HG03025 (cell line): Measurements from ENCODE around the gene SEC14L2.
A peak's percentile ranks its signal among the peaks of the same experiment; 100 is the strongest.
"Not testable (repeated sequence)": the region's sequence is repeated elsewhere in the genome, so short reads cannot be mapped to it uniquely, and the experiment has no call there.

Experiments used
- ATAC-seq: cut with Tn5 transposase; IDR thresholded peaks from one replicate; pipeline ENCODE4 v1.9.1; 2021; ENCODE audit warnings: mild to moderate bottlenecking, moderate library complexity; ENCODE audit not compliant: unreplicated experiment, low FRiP score

SEC14L2 gene

GRCh38 chr22:30402028-30402765 is 5.4 kb downstream of the SEC14L2 start:
- no peak for ATAC-seq

DNA sequence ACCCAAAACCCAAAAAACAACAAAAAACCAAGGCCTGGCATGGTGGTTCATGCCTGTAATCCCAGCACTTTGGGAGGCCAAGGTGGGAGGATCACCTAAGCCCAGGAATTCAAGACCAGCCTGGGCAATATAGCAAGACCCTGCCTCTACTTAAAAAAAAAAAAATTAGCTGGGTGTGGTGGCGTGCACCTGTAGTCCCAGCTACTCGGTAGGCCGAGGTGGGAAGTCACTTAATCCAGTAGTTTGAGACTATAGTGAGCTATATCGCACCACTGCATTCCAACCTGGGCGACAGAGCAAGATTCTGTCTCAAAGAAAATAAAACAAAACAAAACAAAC is 5.9 kb downstream of the SEC14L2 start:
- not testable (repeated sequence) for ATAC-seq

DNA sequence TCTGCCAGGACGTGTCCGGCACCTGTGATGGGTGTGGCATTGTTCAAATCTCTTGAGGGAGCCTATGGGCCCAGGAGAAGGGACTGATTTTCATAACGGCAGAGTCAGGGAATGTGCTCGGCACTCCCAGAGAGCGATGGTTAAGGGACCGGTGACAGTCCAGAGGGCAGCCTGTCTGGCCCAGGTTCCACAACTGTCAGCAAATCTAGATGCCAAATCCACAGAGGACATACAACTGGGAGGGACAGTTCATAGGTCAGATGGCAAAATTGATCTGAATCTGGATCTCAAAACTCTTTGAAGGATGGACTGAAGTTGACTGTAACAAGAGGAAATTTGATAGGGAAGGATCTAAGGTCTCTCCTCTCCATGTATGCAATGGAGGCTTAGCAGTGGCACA is 7.5 kb downstream of the SEC14L2 start:
- no peak for ATAC-seq

- ATAC-seq: no peak
Measured at GRCh38 chr22:30405731-30406130, 8.9 kb downstream of the SEC14L2 start.

DNA sequence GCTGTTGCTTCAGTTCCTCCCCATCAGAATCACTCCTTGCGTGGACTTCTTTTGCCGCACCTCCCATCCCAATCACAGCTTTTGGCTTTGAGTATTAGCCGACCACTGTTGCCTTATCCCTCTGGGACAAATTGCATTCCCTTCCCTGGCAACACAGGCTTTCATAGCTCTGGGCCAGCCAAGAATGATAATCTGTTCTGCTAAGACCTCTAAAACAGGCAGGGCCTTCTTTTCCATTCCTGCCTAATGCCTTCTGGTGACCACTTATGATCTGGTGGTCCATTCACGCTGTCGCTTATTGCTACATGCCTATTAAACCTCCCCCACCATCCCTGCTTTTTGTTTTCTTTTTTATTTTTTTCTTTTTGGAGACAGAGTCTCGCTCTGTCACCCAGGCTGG is 9.6 kb downstream of the SEC14L2 start:
- no peak for ATAC-seq

DNA sequence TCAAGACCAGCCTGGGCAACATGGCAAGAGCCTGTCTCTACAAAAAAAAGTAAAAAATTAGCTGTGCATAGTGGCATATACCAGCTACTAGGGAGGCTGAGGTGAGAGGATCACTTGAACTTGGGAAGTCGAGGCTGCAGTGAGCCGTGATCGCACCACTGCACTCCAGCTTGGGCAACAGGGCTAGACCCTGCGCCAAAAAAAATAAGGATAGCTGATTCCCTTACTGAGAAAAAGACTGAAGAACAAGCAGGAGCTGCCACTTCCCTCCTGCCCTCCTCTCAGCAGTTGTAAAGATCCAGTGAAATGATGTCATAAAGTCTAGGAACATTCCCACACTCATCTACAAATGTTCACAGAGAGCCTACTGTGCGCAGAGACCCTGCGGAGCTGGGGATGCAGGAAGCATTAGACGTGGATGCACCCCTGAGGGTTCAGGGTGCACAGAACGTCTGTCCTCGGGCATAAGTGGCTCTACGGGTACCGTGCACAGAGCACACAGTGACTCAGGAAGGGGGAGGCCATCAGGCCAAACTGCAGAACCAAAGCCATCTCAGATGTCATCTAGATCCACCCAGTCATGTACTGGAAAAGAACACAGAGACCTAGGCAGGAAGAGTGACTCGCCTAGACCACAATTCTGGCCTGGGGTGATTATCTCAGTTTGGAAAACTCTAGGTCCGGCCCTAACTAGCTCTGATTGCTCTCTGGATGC is 11.7 kb downstream of the SEC14L2 start:
- no peak for ATAC-seq

- no peak for ATAC-seq
Measured at GRCh38 chr22:30411780-30412179, 15.0 kb downstream of the SEC14L2 start.

GRCh38 chr22:30413001-30413400 is 16.2 kb downstream of the SEC14L2 start:
- ATAC-seq: no peak

GRCh38 chr22:30413745-30414524 is 17.1 kb downstream of the SEC14L2 start:
- ATAC-seq: no peak

DNA sequence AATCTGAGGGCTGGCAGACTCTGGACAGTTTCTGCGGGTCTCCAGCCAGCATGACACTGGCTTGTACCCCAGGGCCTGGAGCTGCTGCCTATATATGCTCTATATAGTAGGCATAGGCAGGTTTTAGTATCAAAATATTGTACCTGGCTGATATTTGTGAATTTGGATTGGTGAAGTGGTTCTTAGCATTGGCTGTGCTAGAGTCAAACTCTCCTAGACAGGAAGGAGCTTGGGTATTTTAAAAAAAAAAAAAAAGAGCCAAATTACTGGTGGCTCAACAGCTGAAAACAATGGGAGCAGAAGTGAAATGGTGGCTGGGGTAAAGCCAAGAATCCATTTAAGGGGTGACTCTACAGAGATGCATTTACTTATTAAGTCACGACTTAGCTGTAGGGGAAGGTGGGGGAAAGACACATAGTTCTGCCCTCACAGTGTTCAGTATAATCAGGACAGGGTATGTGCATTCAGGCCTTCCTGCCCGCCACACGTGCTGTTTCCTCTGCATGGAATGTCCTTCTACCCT is 17.8 kb downstream of the SEC14L2 start:
- ATAC-seq: no peak

GRCh38 chr22:30416403-30416802 is 19.6 kb downstream of the SEC14L2 start:
- no peak for ATAC-seq

DNA sequence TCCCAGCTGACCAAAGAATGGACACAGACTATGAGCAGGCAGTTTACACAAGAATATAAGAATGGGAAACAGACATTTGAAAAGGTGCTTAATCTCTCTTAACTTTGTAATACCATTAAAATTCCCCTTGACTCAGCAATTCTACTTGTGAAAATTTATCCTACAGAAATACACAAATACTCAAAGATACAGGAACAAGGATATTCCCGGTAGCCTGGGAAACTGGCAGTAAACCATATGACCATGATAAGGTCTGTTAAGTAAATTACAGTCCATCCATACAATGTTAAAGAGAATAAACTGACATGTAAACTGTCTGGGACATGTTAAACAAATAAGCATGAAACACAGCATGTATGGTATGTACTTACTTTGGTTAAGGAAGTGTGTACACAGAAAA is 20.0 kb downstream of the SEC14L2 start:
- ATAC-seq: no peak

- no peak for ATAC-seq
Measured at GRCh38 chr22:30420347-30421125, 23.7 kb downstream of the SEC14L2 start.

DNA sequence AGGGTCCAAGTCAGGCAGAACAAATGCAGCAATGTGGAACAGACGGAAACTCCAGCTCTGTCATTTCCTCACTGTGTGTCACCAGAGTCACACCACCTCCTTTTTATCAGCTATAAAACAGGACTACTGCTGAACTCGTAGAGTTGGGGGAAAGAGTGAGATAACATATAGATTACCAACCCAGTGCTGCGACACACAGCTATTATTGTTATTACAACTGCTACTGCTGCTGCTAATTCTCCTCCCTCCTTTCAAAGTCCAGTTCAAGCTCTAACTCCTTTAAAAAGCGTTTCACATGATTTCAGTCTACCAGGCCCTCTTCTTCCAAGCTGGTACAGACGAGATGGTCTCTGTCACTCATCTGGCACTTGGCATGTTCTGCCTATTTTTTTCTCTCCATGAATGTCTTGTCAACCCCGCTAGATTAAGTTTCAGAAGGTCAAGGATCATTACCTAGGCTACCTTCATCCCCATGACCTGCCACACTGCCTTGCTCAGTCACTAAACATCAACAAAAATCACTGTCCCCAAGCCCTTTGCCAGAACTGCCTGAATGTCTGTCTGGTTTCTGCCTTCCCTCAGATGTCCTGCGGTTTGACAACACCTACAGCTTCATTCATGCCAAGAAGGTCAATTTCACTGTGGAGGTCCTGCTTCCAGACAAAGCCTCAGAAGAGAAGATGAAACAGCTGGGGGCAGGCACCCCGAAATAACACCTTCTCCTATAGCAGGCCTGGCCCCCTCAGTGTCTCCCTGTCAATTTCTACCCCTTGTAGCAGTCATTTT is 25.1 kb downstream of the SEC14L2 start:
- ATAC-seq: no peak

DNA sequence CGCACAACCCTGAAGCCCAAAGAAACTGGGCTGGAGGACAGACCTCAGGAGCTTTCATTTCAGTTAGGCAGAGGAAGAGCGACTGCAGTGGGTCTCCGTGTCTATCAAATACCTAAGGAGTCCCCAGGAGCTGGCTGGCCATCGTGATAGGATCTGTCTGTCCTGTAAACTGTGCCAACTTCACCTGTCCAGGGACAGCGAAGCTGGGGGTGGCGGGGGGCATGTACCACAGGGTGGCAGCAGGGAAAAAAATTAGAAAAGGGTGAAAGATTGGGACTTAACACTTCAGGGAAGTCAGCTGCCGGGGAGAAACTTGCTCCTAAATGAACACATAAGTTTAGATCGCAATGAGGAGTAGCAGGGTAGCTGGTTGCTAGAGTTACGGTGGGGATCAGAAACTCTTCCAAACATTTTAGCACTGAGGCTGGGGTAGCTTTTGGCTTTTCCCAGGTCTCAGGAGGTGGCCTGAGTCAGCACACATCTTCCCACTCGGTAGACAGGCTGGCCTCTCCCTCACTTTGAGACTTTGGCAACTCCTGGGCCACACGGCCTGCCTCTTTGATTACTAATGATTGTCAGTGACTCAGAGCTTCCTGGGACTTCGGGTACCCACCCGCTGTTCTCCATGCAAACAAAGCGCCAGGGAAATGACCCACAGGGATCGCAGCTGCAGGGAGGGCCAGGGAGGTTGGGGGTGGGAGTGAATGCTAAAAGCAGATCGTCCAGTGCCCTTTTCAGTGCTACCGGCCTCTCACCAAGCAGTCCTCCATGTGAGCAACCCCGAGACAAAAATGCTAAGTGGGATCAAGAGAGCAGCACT is 25.9 kb downstream of the SEC14L2 start:
- no peak for ATAC-seq

DNA sequence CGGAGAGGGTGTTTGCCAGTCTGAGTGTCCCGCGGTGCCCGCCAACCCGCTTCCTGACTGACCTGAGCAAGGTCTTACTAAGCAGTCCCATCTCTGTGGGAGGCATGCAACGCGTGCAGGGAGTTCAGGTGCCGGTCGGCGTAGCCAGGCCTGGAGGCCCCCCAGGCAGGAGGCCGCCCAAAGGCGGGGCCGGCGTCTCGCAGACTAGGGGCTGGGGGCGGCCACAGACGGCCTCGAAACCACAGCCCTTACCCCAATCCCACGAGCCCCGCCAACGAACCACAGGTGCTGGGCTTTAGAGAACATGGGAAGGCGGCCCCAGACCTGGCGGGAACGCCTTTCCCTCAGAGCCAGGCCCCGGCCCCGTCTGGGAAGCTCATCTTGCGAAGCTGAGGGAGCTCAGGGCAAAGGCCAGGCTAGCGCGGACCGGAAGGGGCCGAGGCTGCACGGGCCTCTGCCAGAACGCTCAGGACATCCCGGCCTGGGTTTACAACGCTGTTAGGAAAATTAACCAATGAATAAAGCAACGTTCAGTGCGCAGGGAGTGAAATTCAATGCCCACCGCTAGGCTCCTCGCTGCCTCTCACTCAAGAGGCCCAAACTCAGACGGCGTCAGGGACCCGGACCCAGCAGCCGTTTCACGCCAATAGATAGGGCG is 26.6 kb downstream of the SEC14L2 start:
- ATAC-seq: peak; percentile 25

DNA sequence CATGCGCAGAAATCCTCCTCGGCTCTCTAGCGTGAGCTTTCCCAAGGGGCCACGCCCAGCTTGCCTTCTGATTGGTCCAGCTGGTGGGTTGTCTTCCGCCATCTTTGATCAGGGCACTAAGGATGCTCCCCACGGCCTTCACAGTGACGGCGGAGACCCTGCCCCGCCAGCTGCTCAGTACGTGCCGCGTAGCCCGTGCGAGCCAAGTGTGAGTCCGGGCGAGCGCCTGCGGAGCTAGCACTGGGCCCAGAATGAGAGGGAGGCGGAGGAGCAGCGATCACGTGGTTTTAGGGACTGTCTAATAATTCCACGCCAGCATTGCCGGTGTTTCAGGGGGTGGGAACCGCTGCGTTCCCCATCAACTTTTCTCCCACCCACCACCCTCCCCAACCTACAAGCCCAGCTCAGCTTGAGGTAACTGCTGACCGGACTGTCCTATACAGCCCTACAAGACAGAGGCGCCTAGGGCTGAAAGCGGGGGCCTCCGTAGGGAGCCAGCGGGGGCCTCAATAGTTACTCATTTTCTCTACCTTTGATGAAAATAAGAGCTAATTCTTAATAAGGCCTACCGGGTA is 27.2 kb downstream of the SEC14L2 start:
- peak; percentile 70 for ATAC-seq
